ENCODE data around the gene PPIH. TPM values are rescaled to one million over a fixed set of nuclear protein-coding genes. Genes with fewer than 3 reads are reported as not detected.
"Not testable (repeated sequence)": the region's sequence is repeated elsewhere in the genome, so short reads cannot be mapped to it uniquely, and the experiment has no call there.

The PPIH gene
- total RNA-seq, 2 donors from 2014 or later: 12.0 to 38.0 TPM

DNA sequence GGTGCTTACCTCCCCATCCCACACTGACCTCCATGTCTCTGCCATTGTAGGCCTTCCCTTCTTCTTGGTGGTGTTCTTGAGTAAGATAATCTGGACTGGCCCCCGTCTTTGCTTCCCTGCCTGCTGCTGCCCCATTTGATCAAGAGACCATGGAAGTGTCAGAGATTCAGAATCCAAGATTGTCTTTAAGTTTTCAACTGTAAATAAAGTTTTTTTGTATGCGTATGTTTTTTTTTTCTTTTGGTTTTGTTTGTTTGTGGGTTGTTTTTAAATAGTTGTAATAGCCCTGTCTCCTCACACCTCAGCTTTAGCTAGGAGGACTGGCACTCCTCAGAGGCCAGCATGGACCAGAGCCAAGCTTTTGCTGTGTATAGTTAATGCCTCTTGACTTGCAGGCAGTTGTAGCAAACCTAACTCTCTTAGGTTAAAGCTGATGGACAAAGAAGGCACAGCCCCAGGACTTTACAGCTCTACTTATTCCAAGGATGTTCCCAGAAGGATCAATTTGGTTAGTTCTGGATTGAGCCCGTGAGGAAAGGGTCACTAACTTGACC, 18.4 kb downstream of the PPIH start:
- H3K27me3 ChIP-seq (replicated peaks; ENCODE audit: insufficient read depth): no peaks in the 10 kb centered on the region
- peaks cover 12% of the 10 kb centered on the region for H3K36me3 ChIP-seq
- peaks cover 3 to 12% of the 10 kb centered on the region in 2 donors for H3K4me1 ChIP-seq (ENCODE audit: control insufficient read depth in 1 of 2, low read depth in 2 of 2)
- no peaks in the 10 kb centered on the region for H3K9me3 ChIP-seq
- no peak overlapping the region for H3K27ac ChIP-seq
- no peak for DNase-seq (ENCODE audit: low spot score)
- no peak overlapping the region for H3K4me3 ChIP-seq
- no peak for ATAC-seq (ENCODE audit: insufficient number of reproducible peaks, low FRiP score, low read depth)
- TF ChIP-seq CTCF (IDR thresholded peaks at IDR 0.05): no peak

- Histone ChIP-seq H3K9me3 (no peaks in the 10 kb centered on the region), H3K27me3 (replicated peaks; ENCODE audit: insufficient read depth) (no peaks in the 10 kb centered on the region), H3K36me3 (peaks cover 12% of the 10 kb centered on the region), H3K27ac (no peak overlapping the region), H3K4me1 (ENCODE audit: control insufficient read depth in 1 of 2, low read depth in 2 of 2) (peaks cover 13 to 26% of the 10 kb centered on the region in 2 donors), H3K4me3 (no peak overlapping the region)
- no peak for TF ChIP-seq CTCF (IDR thresholded peaks at IDR 0.05)
- ATAC-seq (ENCODE audit: insufficient number of reproducible peaks, low FRiP score, low read depth) (no peak), DNase-seq (ENCODE audit: low spot score) (no peak)
Measured at GRCh38 chr1:42679364-42679983, 21.3 kb downstream of the PPIH start.

DNA sequence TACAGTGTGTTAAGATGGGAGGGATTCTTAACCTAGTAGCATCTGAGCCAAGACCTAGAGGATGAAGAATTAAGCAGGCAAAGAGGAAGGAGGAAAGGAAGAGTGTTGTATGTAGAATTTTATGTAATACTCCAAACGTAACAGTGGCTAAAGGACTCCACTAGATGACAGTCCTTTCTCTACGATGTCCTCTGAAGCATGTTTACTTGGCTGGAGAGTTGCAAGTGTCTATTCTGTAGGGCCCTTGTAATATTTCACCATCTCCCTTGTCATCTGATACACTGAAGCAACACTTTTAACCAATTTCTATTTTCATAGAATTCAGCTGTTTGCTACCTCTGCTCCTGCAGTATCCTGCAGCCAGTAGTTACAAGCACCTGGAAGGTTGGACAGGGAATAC, 21.8 kb downstream of the PPIH start:
- Histone ChIP-seq H3K4me3 (no peak overlapping the region), H3K9me3 (no peaks in the 10 kb centered on the region), H3K36me3 (peaks cover 12% of the 10 kb centered on the region), H3K4me1 (ENCODE audit: control insufficient read depth in 1 of 2, low read depth in 2 of 2) (peaks cover 16 to 32% of the 10 kb centered on the region in 2 donors), H3K27ac (no peak overlapping the region), H3K27me3 (replicated peaks; ENCODE audit: insufficient read depth) (no peaks in the 10 kb centered on the region)
- ATAC-seq (ENCODE audit: insufficient number of reproducible peaks, low FRiP score, low read depth) (no peak), DNase-seq (ENCODE audit: low spot score) (no peak)
- no peak for TF ChIP-seq CTCF (IDR thresholded peaks at IDR 0.05)

- no peak for ATAC-seq (ENCODE audit: insufficient number of reproducible peaks, low FRiP score, low read depth)
- TF ChIP-seq CTCF (IDR thresholded peaks at IDR 0.05): no peak
Measured at GRCh38 chr1:42680921-42681683, 22.9 kb downstream of the PPIH start.

DNA sequence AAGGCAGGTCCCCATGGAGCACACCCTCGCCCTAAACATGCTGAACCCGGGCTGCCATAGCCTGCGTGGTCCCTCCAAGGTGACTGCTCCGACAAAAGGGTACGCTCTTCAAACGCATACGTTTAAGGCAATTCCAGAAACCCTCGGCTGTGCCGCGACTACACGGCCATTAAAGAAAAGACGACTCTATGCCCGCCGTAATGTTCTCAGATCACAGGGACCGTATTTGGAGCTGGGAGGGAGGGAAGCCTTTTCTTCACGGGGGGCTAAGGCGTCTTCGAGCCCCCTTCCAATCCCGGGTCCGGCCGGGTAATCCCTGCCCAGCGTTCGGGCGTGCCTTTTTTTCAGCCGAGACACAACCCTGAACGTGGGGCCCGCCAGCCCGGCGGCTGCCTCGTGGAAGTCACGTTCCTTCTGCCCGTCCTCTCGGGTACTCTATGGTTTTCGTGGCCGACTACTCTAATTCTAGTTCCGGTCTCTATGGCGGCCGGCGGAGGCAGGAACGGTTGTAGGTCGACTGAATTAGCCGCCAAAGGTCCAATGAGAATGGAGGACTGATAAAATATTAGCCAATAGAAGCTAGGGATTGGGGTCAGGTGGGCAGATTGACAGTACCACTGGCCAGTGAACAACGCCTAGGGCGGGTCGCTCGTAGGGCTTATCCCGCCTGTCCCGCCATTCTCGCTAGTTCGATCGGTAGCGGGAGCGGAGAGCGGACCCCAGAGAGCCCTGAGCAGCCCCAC, 23.7 kb downstream of the PPIH start, which contains the start of gene YBX1:
YBX1 (plus strand) TSS at position 678 of the 743 bp plus-strand sequence. CDS start 148 bp downstream, outside the sequence.
- Histone ChIP-seq H3K27ac (peak within 1 kb of the TSS; percentile 78 to 85), H3K9me3 (no peaks in the 10 kb centered on the region), H3K4me1 (ENCODE audit: control insufficient read depth in 1 of 2, low read depth in 2 of 2) (peaks cover 32 to 50% of the 10 kb centered on the region in 2 donors), H3K4me3 (peak within 1 kb of the TSS; percentile 94), H3K36me3 (peaks cover 2% of the 10 kb centered on the region), H3K27me3 (replicated peaks; ENCODE audit: insufficient read depth) (no peaks in the 10 kb centered on the region)
- ATAC-seq (ENCODE audit: insufficient number of reproducible peaks, low FRiP score, low read depth) (peak; percentile 100), DNase-seq (ENCODE audit: low spot score) (peak; percentile 91)
- no peak for TF ChIP-seq CTCF (IDR thresholded peaks at IDR 0.05)

More at GRCh38 chr1:42680921-42681683, 22.9 kb downstream of the PPIH start:
- peak overlapping the region; percentile 78 to 85 for H3K27ac ChIP-seq
- no peaks in the 10 kb centered on the region for H3K27me3 ChIP-seq (replicated peaks; ENCODE audit: insufficient read depth)
- H3K4me1 ChIP-seq (ENCODE audit: control insufficient read depth in 1 of 2, low read depth in 2 of 2): peaks cover 27 to 42% of the 10 kb centered on the region in 2 donors
- H3K36me3 ChIP-seq: peaks cover 7% of the 10 kb centered on the region
- no peaks in the 10 kb centered on the region for H3K9me3 ChIP-seq
- DNase-seq (ENCODE audit: low spot score): no peak
- H3K4me3 ChIP-seq: peak overlapping the region; percentile 94

DNA sequence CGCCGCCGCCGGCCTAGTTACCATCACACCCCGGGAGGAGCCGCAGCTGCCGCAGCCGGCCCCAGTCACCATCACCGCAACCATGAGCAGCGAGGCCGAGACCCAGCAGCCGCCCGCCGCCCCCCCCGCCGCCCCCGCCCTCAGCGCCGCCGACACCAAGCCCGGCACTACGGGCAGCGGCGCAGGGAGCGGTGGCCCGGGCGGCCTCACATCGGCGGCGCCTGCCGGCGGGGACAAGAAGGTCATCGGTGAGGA, 24.2 kb downstream of the PPIH start:
- DNase-seq (ENCODE audit: low spot score); ATAC-seq (ENCODE audit: insufficient number of reproducible peaks, low FRiP score, low read depth); H3K36me3 ChIP-seq; H3K27me3 ChIP-seq (replicated peaks; ENCODE audit: insufficient read depth); H3K9me3 ChIP-seq: not testable (repeated sequence)
- Histone ChIP-seq H3K27ac (peak overlapping the region; percentile 49 to 85), H3K4me3 (peak overlapping the region; percentile 94), H3K4me1 (ENCODE audit: control insufficient read depth in 1 of 2, low read depth in 2 of 2) (peaks cover 32 to 53% of the 10 kb centered on the region in 2 donors)
